Skeletal muscle tissue (tissue), 4 donors: ENCODE results near the gene FADS6. TPM values are rescaled to one million over a fixed set of nuclear protein-coding genes. Genes with fewer than 3 reads are reported as not detected.
"Not testable (repeated sequence)": the region's sequence is repeated elsewhere in the genome, so short reads cannot be mapped to it uniquely, and the experiment has no call there.

Experiments used
- H3K27ac ChIP-seq: one replicate; pipeline ENCODE4 v1.7.0; 2013; ENCODE audit warnings: mild to moderate bottlenecking, low read depth, low read length, inconsistent platforms
- H3K27me3 ChIP-seq, 3 donors: one replicate each; pipeline ENCODE4 v1.7.0; 2013; ENCODE audit warnings: low read length in 3 of 3; ENCODE audit not compliant: control insufficient read depth in 3 of 3, insufficient read depth in 3 of 3
- H3K36me3 ChIP-seq, 3 donors: one replicate each; pipeline ENCODE4 v1.7.0; 2013; ENCODE audit warnings: low read length in 3 of 3; ENCODE audit not compliant: control insufficient read depth in 3 of 3, insufficient read depth in 3 of 3
- H3K4me1 ChIP-seq, 3 donors: one replicate each; pipeline ENCODE4 v1.7.0; 2013; ENCODE audit warnings: low read length in 3 of 3, mild to moderate bottlenecking in 3 of 3; ENCODE audit not compliant: control insufficient read depth in 3 of 3, insufficient read depth in 3 of 3
- H3K4me3 ChIP-seq, 3 donors: one replicate each; pipeline ENCODE4 v1.7.0; 2013; ENCODE audit warnings: low read length in 3 of 3
- H3K9ac ChIP-seq, 3 donors: one replicate each; pipeline ENCODE4 v1.7.0; 2013; ENCODE audit warnings: low read length in 3 of 3, mild to moderate bottlenecking in 3 of 3, moderate library complexity in 2 of 3, low read depth in 1 of 3
- H3K9me3 ChIP-seq, 3 donors: one replicate each; pipeline ENCODE4 v1.7.0; 2013; ENCODE audit warnings: low read length in 3 of 3; ENCODE audit not compliant: control insufficient read depth in 3 of 3
- total RNA-seq: library from RNA; depleted of rRNA; stranded (reverse); fragments of >200 nt; gene quantifications from one replicate; pipeline ENCODE4 v1.2.3, GENCODE V29; 2014
- donor health status: Osteomylitis.

Gene FADS6
- total RNA-seq, 1 donor from 2014 or later = not detected

GRCh38 chr17:74920642-74921025, 27.2 kb upstream of the FADS6 start:
- no peak overlapping the region for H3K27ac ChIP-seq
- H3K4me1 ChIP-seq = peaks cover 3 to 14% (median 6%) of the 10 kb centered on the region in 3 donors
- no peak overlapping the region for H3K9ac ChIP-seq
- H3K27me3 ChIP-seq = peaks cover 61 to 87% (median 76%) of the 10 kb centered on the region in 3 donors
- H3K9me3 ChIP-seq = no peaks in the 10 kb centered on the region
- H3K36me3 ChIP-seq = no peaks in the 10 kb centered on the region
- no peak overlapping the region for H3K4me3 ChIP-seq

GRCh38 chr17:74920306-74920620, 26.8 kb upstream of the FADS6 start:
- Histone ChIP-seq H3K27ac (no peak overlapping the region), H3K36me3 (no peaks in the 10 kb centered on the region), H3K4me3 (no peak overlapping the region), H3K4me1 (peaks cover 3 to 14% (median 6%) of the 10 kb centered on the region in 3 donors), H3K9me3 (no peaks in the 10 kb centered on the region), H3K27me3 (peaks cover 59 to 83% (median 73%) of the 10 kb centered on the region in 3 donors), H3K9ac (no peak overlapping the region)

- H3K4me3 ChIP-seq = no peak overlapping the region
- no peak overlapping the region for H3K9ac ChIP-seq
- H3K4me1 ChIP-seq = peaks cover 3 to 11% (median 6%) of the 10 kb centered on the region in 3 donors
- peaks cover 57 to 81% (median 67%) of the 10 kb centered on the region in 3 donors for H3K27me3 ChIP-seq
- H3K27ac ChIP-seq = no peak overlapping the region
- H3K9me3 ChIP-seq = no peaks in the 10 kb centered on the region
- no peaks in the 10 kb centered on the region for H3K36me3 ChIP-seq
Measured at GRCh38 chr17:74919440-74920305, 26.2 kb upstream of the FADS6 start.

GRCh38 chr17:74918906-74919305, 25.5 kb upstream of the FADS6 start:
- H3K27me3 ChIP-seq = peaks cover 50 to 74% (median 59%) of the 10 kb centered on the region in 3 donors
- peaks cover under 1 to 8% (median 2%) of the 10 kb centered on the region in 3 donors for H3K4me1 ChIP-seq
- H3K27ac ChIP-seq = no peak overlapping the region
- H3K9ac ChIP-seq = no peak overlapping the region
- H3K9me3 ChIP-seq = no peaks in the 10 kb centered on the region
- no peak overlapping the region for H3K4me3 ChIP-seq
- H3K36me3 ChIP-seq = no peaks in the 10 kb centered on the region

- H3K9ac ChIP-seq = no peak overlapping the region
- H3K27ac ChIP-seq = no peak overlapping the region
- no peaks in the 10 kb centered on the region for H3K9me3 ChIP-seq
- H3K27me3 ChIP-seq = peaks cover 36 to 62% (median 50%) of the 10 kb centered on the region in 3 donors
- H3K4me1 ChIP-seq = peaks cover 0 to 3% (median 0%) of the 10 kb centered on the region in 3 donors
- H3K4me3 ChIP-seq = no peak overlapping the region
- H3K36me3 ChIP-seq = no peaks in the 10 kb centered on the region
Measured at GRCh38 chr17:74917430-74917829, 24.0 kb upstream of the FADS6 start.

GRCh38 chr17:74916851-74917199, 23.4 kb upstream of the FADS6 start:
- Histone ChIP-seq H3K4me1 (peaks cover 0 to 3% (median 0%) of the 10 kb centered on the region in 3 donors), H3K9me3 (no peaks in the 10 kb centered on the region), H3K27me3 (peaks cover 30 to 57% (median 46%) of the 10 kb centered on the region in 3 donors), H3K27ac (no peak overlapping the region), H3K9ac (no peak overlapping the region), H3K36me3 (no peaks in the 10 kb centered on the region), H3K4me3 (no peak overlapping the region)

- Histone ChIP-seq H3K9ac (no peak overlapping the region), H3K9me3 (no peaks in the 10 kb centered on the region), H3K27ac (no peak overlapping the region), H3K4me3 (no peak overlapping the region), H3K4me1 (peaks cover 0 to 3% (median 0%) of the 10 kb centered on the region in 3 donors), H3K27me3 (peaks cover 25 to 52% (median 41%) of the 10 kb centered on the region in 3 donors), H3K36me3 (no peaks in the 10 kb centered on the region)
Measured at GRCh38 chr17:74916136-74916850, 22.9 kb upstream of the FADS6 start.

GRCh38 chr17:74911423-74911822, 18.0 kb upstream of the FADS6 start:
- not testable (repeated sequence) for H3K36me3 ChIP-seq, H3K27ac ChIP-seq, H3K9me3 ChIP-seq, H3K4me1 ChIP-seq, H3K9ac ChIP-seq, H3K4me3 ChIP-seq
- peaks cover 4 to 10% (median 9%) of the 10 kb centered on the region in 3 donors for H3K27me3 ChIP-seq

- H3K36me3 ChIP-seq, H3K27ac ChIP-seq, H3K4me1 ChIP-seq: not testable (repeated sequence)
Measured at GRCh38 chr17:74909097-74909496, 15.7 kb upstream of the FADS6 start.

GRCh38 chr17:74907012-74907411, 13.6 kb upstream of the FADS6 start:
- no peaks in the 10 kb centered on the region for H3K9me3 ChIP-seq
- H3K4me1 ChIP-seq = no peaks in the 10 kb centered on the region
- H3K27ac ChIP-seq = no peak overlapping the region
- H3K4me3 ChIP-seq = no peak overlapping the region
- H3K36me3 ChIP-seq = no peaks in the 10 kb centered on the region
- H3K27me3 ChIP-seq = peaks cover 15 to 20% (median 19%) of the 10 kb centered on the region in 3 donors
- no peak overlapping the region for H3K9ac ChIP-seq

More at GRCh38 chr17:74909097-74909496, 15.7 kb upstream of the FADS6 start:
- H3K4me3 ChIP-seq, H3K9me3 ChIP-seq, H3K9ac ChIP-seq: not testable (repeated sequence)
- H3K27me3 ChIP-seq = peaks cover 8 to 10% (median 9%) of the 10 kb centered on the region in 3 donors
